ENCODE measurements around the gene RPS19. TPM values are rescaled to one million over a fixed set of nuclear protein-coding genes. Genes with fewer than 3 reads are reported as not detected.

Gene RPS19
- polyA plus RNA-seq = 1,193 and 1,462 TPM in 2 replicates

DNA sequence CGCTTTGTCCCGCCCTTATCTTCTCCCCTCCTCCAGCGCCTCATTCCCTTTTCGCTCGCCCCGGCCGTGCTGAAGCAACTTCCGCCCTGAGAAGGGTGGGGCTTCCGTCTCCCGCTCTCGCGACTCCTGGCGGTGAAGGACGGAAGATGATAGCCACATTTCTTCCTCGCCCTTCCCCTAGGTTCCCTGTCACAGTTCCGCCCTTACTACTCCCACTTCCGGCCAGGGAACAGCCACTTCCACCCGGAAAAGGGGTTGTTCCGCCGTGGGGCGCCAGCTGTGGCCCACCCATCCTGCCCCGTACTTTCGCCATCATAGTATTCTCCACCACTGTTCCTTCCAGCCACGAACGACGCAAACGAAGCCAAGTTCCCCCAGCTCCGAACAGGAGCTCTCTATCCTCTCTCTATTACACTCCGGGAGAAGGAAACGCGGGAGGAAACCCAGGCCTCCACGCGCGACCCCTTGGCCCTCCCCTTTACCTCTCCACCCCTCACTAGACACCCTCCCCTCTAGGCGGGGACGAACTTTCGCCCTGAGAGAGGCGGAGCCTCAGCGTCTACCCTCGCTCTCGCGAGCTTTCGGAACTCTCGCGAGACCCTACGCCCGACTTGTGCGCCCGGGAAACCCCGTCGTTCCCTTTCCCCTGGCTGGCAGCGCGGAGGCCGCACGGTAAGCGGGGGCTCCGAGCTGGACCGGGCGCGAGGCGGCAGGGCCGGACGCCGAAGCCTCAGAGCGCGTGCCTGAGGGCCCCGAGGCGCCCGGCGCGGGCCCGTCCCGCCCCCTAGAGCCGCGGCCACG, at the start of gene RPS19:
TSS of gene RPS19 (plus strand) at position 638 of the 801 bp plus-strand sequence. CDS start 520 bp downstream, outside the sequence.

DNA sequence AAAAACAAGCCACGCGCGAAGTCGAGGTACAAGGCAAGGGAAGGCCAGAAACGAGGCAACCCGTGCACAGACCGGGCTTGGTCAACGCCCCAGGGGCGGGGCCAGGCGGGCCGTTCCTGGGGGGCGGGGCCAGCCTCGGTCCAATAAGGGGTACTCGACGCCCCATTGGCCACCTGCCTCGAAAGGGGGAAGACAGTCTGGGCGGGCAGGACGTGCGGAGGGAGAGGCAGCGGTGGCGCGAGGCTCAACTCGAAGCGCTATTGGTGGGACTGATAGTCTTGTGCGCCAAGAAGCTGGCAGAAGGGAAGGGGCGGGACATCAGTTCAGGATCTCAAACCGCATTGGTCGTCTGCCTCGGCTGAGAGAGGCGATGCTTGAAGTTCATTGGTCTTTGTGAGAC, 15.5 kb upstream of the RPS19 start, which contains the start of gene LYPD4:
TSS of gene LYPD4 (minus strand) at position 83 of the 400 bp plus-strand sequence. CDS start 5,398 bp downstream, outside the sequence.

DNA sequence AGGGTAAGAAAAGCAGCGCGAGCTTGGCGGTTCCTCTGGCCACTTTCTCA, 15.2 kb upstream of the RPS19 start, which contains the start of gene DMRTC2:
TSS of gene DMRTC2 (plus strand) at position 42 of the 50 bp plus-strand sequence. CDS start 2,387 bp downstream, outside the sequence.

DNA sequence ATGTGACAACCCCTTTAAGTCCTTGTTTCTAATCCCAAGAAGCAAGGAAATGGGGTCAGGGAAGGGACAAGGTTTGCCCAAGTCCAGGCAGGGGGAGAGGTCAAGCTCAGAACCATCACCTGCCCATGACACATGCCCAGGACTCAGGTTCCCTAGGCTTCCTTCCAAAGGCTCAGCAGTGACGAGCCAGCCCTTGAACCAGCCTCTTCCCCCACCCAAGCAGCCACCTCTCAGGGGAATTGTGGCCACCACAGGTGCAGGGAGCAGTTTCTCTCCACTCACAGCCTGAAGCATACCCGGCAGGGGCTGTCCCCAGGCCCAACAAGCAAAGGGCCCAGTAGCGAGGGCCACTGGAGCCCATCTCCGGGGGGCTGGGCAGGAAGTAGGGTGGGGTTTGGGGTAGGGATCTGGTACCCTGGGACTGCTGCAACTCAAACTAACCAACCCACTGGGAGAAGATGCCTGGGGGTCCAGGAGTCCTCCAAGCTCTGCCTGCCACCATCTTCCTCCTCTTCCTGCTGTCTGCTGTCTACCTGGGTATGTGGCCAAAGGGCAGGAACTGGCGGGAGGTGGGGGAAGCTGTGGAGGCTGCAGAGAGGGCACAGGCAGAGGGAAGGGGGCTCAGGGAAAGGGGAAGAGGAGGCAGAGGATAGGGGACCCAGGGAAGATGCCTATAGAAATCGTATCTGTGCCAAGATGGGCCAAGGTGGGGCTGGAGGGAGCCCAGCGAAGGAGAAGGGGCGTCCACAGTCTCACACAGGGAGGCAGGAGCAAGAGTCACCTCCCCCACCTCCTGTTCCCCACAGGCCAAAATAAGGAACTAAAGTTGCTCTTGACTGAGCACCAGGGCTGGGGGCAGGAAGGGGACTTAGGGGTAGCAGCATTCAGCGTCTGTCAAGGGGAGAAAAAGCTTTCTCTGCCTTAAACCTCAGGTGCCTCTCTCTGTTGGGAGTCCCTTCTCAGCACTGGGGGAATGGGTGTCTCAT, 17.1 kb downstream of the RPS19 start, which contains the start of gene CD79A:
TSS of gene CD79A (plus strand) at position 433 of the 986 bp plus-strand sequence. CDS start at position 459, 26 bp downstream.

DNA sequence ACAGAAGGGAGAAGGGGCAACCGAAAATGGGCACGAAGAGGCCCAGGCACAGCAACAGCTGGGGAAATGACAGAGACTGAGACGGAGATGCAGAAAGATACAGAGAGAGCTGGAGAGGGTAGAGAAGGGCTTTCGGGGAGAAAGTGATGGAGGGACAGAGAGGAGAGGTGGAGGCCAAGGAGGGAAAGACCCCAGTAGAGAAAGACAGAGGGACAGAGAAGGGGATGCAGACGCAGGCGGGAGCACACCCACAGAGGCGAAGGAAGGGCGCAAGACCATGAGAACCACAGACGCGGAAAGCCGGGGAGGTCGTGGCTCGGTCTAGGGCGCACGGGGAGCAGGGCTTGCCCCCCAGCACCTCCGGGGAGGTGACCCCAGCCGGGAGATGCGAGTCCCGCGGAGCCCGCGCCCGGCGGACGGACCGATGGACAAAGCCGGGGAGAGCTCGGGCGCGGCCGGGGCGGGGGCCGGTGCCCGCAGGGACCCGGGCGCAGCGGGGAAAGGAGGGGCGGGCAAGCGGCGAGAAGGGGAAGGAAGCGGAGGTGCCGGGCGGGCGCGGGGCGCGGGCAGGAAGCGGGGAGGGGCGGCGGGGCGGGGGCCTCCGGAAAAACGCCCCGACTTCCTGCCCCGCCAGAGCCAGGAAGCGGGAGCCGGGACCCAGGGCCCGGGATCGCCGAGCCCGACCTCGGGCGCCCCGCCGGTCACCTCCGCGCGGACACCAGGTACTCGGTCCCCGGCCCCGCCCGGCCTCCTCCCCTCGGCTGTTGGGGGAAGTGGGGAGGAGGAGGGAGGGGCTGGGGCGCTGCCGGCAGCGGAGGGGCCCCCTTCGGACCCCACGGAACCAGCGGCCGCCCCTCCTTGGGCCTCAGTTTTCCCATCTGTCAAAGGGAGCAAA, 22.8 kb downstream of the RPS19 start, which contains the start of gene ARHGEF1:
TSS of gene ARHGEF1 (plus strand) at position 617 of the 895 bp plus-strand sequence. CDS start 4,899 bp downstream, outside the sequence.

Other genes with a start within 250 kb of the RPS19 start
- not detected in 2 replicates for gene CEACAM4, start 233.2 kb upstream of the RPS19 start, polyA plus RNA-seq
- gene CEACAM7, start 172.0 kb upstream of the RPS19 start, polyA plus RNA-seq = 2.4 TPM in 1 of 2 replicates, not detected in the other
- not detected in 2 replicates for gene CEACAM5, start 151.6 kb upstream of the RPS19 start, polyA plus RNA-seq
- gene CEACAM6, start 104.7 kb upstream of the RPS19 start, polyA plus RNA-seq = not detected in 2 replicates
- gene CEACAM3, start 63.7 kb upstream of the RPS19 start, polyA plus RNA-seq = not detected in 2 replicates
- gene LYPD4, start 15.6 kb upstream of the RPS19 start, polyA plus RNA-seq = not detected in 2 replicates
- not detected in 2 replicates for gene DMRTC2, start 15.2 kb upstream of the RPS19 start, polyA plus RNA-seq
- gene CD79A, start 17.0 kb downstream of the RPS19 start, polyA plus RNA-seq = not detected in 2 replicates
- 0.46 and 0.52 TPM in 2 replicates for gene ARHGEF1, start 22.9 kb downstream of the RPS19 start, polyA plus RNA-seq
- not detected in 2 replicates for gene ERFL, start 68.2 kb downstream of the RPS19 start, polyA plus RNA-seq
- gene RABAC1, start 99.1 kb downstream of the RPS19 start, polyA plus RNA-seq = 148 and 157 TPM in 2 replicates
- 128 and 179 TPM in 2 replicates for gene ATP1A3, start 134.0 kb downstream of the RPS19 start, polyA plus RNA-seq
- gene GRIK5, start 210.0 kb downstream of the RPS19 start, polyA plus RNA-seq = 0.29 and 0.40 TPM in 2 replicates
- gene ZNF574, start 215.9 kb downstream of the RPS19 start, polyA plus RNA-seq = 1.5 and 1.8 TPM in 2 replicates

All from Purkinje cell (primary cell).